SU-DHL-6 (cell line): ENCODE measurements around the gene USP26.

Experiments used
- H2AFZ ChIP-seq: fragments of 200-600 bp; sonication (generic); 2 replicates; pipeline ENCODE4 v1.6.1; 2014; ENCODE audit warnings: low read depth, mild to moderate bottlenecking, moderate library complexity, mixed read lengths, antibody characterized with exemption, low read length; ENCODE audit not compliant: severe bottlenecking
- H3F3A ChIP-seq: fragments of 200-600 bp; shearing (Covaris generic); 2 replicates; pipeline ENCODE4 v1.6.0; 2016; ENCODE audit warnings: antibody characterized with exemption, mild to moderate bottlenecking; ENCODE audit not compliant: insufficient read depth
- H3K27ac ChIP-seq: fragments of 200-600 bp; sonication (generic); 2 replicates; pipeline ENCODE4 v1.5.1; 2016; ENCODE audit warnings: low read depth, mild to moderate bottlenecking, low read length, moderate library complexity, mixed read lengths
- H3K27me3 ChIP-seq: fragments of 200-600 bp; sonication (generic), shearing (Covaris generic); 2 replicates; pipeline ENCODE4 v1.6.0; 2014; ENCODE audit warnings: mild to moderate bottlenecking, low read length
- H3K36me3 ChIP-seq: fragments of 200-600 bp; sonication (generic); 2 replicates; pipeline ENCODE4 v1.6.1; 2014; ENCODE audit warnings: mild to moderate bottlenecking, low read length, mixed read lengths
- H3K4me2 ChIP-seq: fragments of 300-600, 200-600 bp; shearing (Covaris generic), sonication (generic); 2 replicates; pipeline ENCODE4 v1.6.0; 2014; ENCODE audit warnings: low read length, low read depth, mild to moderate bottlenecking; ENCODE audit not compliant: poor library complexity, severe bottlenecking
- H3K4me3 ChIP-seq: fragments of 200-600 bp; sonication (generic); 2 replicates; pipeline ENCODE4 v1.5.1; 2014; ENCODE audit warnings: antibody characterized with exemption, low read length, mild to moderate bottlenecking, mixed read lengths; ENCODE audit not compliant: insufficient read depth, poor library complexity, severe bottlenecking
- H3K79me2 ChIP-seq: fragments of 200-600 bp; sonication (generic); 2 replicates; pipeline ENCODE4 v1.6.1; 2014; ENCODE audit warnings: mild to moderate bottlenecking, low read length, moderate library complexity; ENCODE audit not compliant: insufficient read depth
- H3K9ac ChIP-seq: fragments of 200-600 bp; sonication (generic); 2 replicates; pipeline ENCODE4 v1.7.0; 2014; ENCODE audit warnings: mild to moderate bottlenecking, low read length
- H3K9me2 ChIP-seq: fragments of 200-600 bp; sonication (generic); replicated peaks from 2 replicates; pipeline ENCODE4 v1.6.1; 2014; ENCODE audit warnings: low read length; ENCODE audit not compliant: insufficient read depth
- H3K9me3 ChIP-seq: fragments of 200-600 bp; sonication (generic); 2 replicates; pipeline ENCODE4 v1.6.1; 2014; ENCODE audit warnings: low read length, mixed read lengths; ENCODE audit not compliant: insufficient read depth
- H4K20me1 ChIP-seq: fragments of 200-600 bp; sonication (generic); 2 replicates; pipeline ENCODE4 v1.6.1; 2014; ENCODE audit warnings: low read depth, mild to moderate bottlenecking, antibody characterized with exemption, low read length, moderate library complexity, mixed read lengths
- CTCF ChIP-seq: fragments of 200-600 bp; sonication (generic); IDR thresholded peaks from one replicate; pipeline ENCODE4 v1.5.1; 2017; ENCODE audit warnings: antibody characterized with exemption, mild to moderate bottlenecking, low read length, moderate library complexity; ENCODE audit not compliant: insufficient read depth, poor library complexity, severe bottlenecking
- EZH2phosphoT487 ChIP-seq: fragments of 200-600 bp; sonication (generic), shearing (Covaris generic); conservative IDR thresholded peaks from 2 replicates; pipeline ENCODE4 v1.6.1; 2018; ENCODE audit warnings: mild to moderate bottlenecking, antibody characterized with exemption, low read length, moderate library complexity, mixed read lengths

USP26 gene

DNA sequence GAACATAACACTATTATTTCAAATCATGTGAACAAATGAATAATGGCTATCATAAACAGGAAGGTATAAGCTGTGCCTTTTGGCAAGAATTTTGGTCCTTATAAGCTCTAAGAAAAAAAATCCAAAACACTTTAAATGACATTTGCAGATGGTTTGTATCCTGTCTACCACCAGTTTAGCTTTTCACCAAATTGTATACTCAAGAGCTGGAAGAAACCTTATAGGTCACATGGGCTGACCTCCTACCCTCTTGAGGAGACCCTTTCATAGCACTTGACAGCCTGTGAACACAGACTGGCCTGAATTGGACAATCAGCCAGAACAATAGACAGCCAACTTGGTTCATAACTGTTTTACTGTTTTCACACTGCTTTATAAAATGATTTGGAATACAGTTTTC, 24.3 kb downstream of the USP26 start:
- no peaks in the 10 kb centered on the region for H3K79me2 ChIP-seq

GRCh38 chrX:133068461-133068860, 28.4 kb downstream of the USP26 start:
- no peak for TF ChIP-seq CTCF
- TF ChIP-seq EZH2phosphoT487, result no peak
- no peaks in the 10 kb centered on the region for H4K20me1 ChIP-seq
- H3K27me3 ChIP-seq, result no peaks in the 10 kb centered on the region
- H3K4me3 ChIP-seq, result no peak overlapping the region
- H3K4me2 ChIP-seq, result no peak overlapping the region
- H3K9me2 ChIP-seq, result no peaks in the 10 kb centered on the region
- no peaks in the 10 kb centered on the region for H3K79me2 ChIP-seq
- no peak overlapping the region for H3K9ac ChIP-seq
- no peak overlapping the region for H3K27ac ChIP-seq
- H3F3A ChIP-seq, result no peaks in the 10 kb centered on the region
- no peaks in the 10 kb centered on the region for H3K36me3 ChIP-seq
- no peaks in the 10 kb centered on the region for H3K9me3 ChIP-seq
- no peak overlapping the region for H2AFZ ChIP-seq

More for the DNA sequence above, 24.3 kb downstream of the USP26 start:
- Histone ChIP-seq H3K9me3 (no peaks in the 10 kb centered on the region), H3K9ac (no peak overlapping the region), H3K4me3 (no peak overlapping the region), H3F3A (no peaks in the 10 kb centered on the region), H3K4me2 (no peak overlapping the region), H3K27me3 (no peaks in the 10 kb centered on the region), H3K9me2 (no peaks in the 10 kb centered on the region), H3K36me3 (no peaks in the 10 kb centered on the region), H2AFZ (no peak overlapping the region), H4K20me1 (no peaks in the 10 kb centered on the region), H3K27ac (no peak overlapping the region)
- no peak for TF ChIP-seq CTCF
- TF ChIP-seq EZH2phosphoT487, result no peak

- Histone ChIP-seq H3K4me3 (no peak overlapping the region), H3K27me3 (no peaks in the 10 kb centered on the region), H3K9me2 (no peaks in the 10 kb centered on the region), H2AFZ (no peak overlapping the region), H4K20me1 (no peaks in the 10 kb centered on the region), H3K4me2 (no peak overlapping the region), H3K36me3 (no peaks in the 10 kb centered on the region), H3K79me2 (no peaks in the 10 kb centered on the region), H3F3A (no peaks in the 10 kb centered on the region), H3K9me3 (no peaks in the 10 kb centered on the region), H3K9ac (no peak overlapping the region), H3K27ac (no peak overlapping the region)
- no peak for TF ChIP-seq EZH2phosphoT487
- no peak for TF ChIP-seq CTCF
These were observed 40.6 kb downstream of the USP26 start for GRCh38 chrX:133056341-133056740.
